Keratinocyte (primary cell): ENCODE results near the gene CD8A. TPM values are rescaled to one million over a fixed set of nuclear protein-coding genes. Genes with fewer than 3 reads are reported as not detected.

ENCODE experiments used
- DNase-seq: peaks from one replicate; pipeline ENCODE4 v3.0.0-alpha.2; 2011; ENCODE audit warnings: low read depth, missing footprints, low spot score
- FAIRE-seq: peaks from 2 replicates; lab custom pipeline; 2011; peaks lifted over from hg19 to GRCh38; lab: Jason Lieb, UNC
- H2AFZ ChIP-seq: 2 replicates; pipeline ENCODE4 v1.6.0; 2012; ENCODE audit warnings: low read length, control low read depth, inconsistent platforms; ENCODE audit not compliant: control insufficient read depth
- H3K27ac ChIP-seq: 2 replicates; pipeline ENCODE4 v1.5.1; 2011; ENCODE audit warnings: low read length; ENCODE audit not compliant: control insufficient read depth, insufficient read depth
- H3K27me3 ChIP-seq: 3 replicates; pipeline ENCODE4 v1.6.0; 2011; ENCODE audit warnings: low read length; ENCODE audit not compliant: control insufficient read depth, insufficient read depth; ENCODE audit errors: extremely low read depth
- H3K36me3 ChIP-seq, 2 experiments: 2 replicates in 1 of 2; 3 replicates in 1 of 2; pipeline ENCODE4 v1.5.1; 2011; ENCODE audit warnings: low read length in 2 of 2, mild to moderate bottlenecking in 1 of 2; ENCODE audit not compliant: control insufficient read depth in 2 of 2, insufficient read depth in 2 of 2; ENCODE audit errors: extremely low read depth in 1 of 2
- H3K4me1 ChIP-seq: 3 replicates; pipeline ENCODE4 v1.5.1; 2011; ENCODE audit warnings: low read length; ENCODE audit not compliant: control insufficient read depth, insufficient read depth; ENCODE audit errors: extremely low read depth
- H3K4me2 ChIP-seq: 3 replicates; pipeline ENCODE4 v1.6.0; 2011; ENCODE audit warnings: low read depth, low read length; ENCODE audit not compliant: control insufficient read depth, insufficient read depth; ENCODE audit errors: extremely low read depth
- H3K4me3 ChIP-seq, 3 experiments: fragments of 200-600 bp in 1 of 3; sonication (generic) in 1 of 3; 2 replicates in 2 of 3; 3 replicates in 1 of 3; pipeline ENCODE4 v1.5.1; 2011 to 2016; ENCODE audit warnings: low read length in 3 of 3, mild to moderate bottlenecking in 3 of 3, control low read depth in 2 of 3, inconsistent platforms in 1 of 3, low read depth in 1 of 3, mixed read lengths in 1 of 3, mixed run types in 1 of 3, moderate library complexity in 1 of 3; ENCODE audit not compliant: control insufficient read depth in 2 of 3, insufficient read depth in 2 of 3; ENCODE audit errors: extremely low read depth in 1 of 3
- H3K79me2 ChIP-seq: 2 replicates; pipeline ENCODE4 v1.6.0; 2012; ENCODE audit warnings: low read length; ENCODE audit not compliant: control insufficient read depth, insufficient read depth
- H3K9ac ChIP-seq: 3 replicates; pipeline ENCODE4 v1.6.0; 2011; ENCODE audit warnings: low read length; ENCODE audit not compliant: control insufficient read depth, insufficient read depth; ENCODE audit errors: extremely low read depth
- H3K9me1 ChIP-seq: 3 replicates; pipeline ENCODE4 v1.6.0; 2011; ENCODE audit warnings: low read length; ENCODE audit not compliant: control insufficient read depth, insufficient read depth; ENCODE audit errors: extremely low read depth
- H3K9me3 ChIP-seq: 2 replicates; pipeline ENCODE4 v1.5.1; 2012; ENCODE audit warnings: low read depth, low read length; ENCODE audit not compliant: control insufficient read depth
- H4K20me1 ChIP-seq: 3 replicates; pipeline ENCODE4 v1.6.0; 2011; ENCODE audit warnings: low read length; ENCODE audit not compliant: control insufficient read depth, insufficient read depth; ENCODE audit errors: extremely low read depth
- EZH2 ChIP-seq: IDR thresholded peaks from one replicate; pipeline ENCODE4 v1.6.1; 2012; ENCODE audit warnings: inconsistent platforms, mild to moderate bottlenecking, low read length, moderate library complexity
- dilution Hi-C: fragments of 300-500 bp; cut with MboI; formaldehyde crosslinking; loops from one replicate; pipeline ENCODE4 v1.7.0; 2020; ENCODE audit warnings: low sequenced_read_pairs; ENCODE audit not compliant: extremely low pct_ligation_motif_present
- polyA plus RNA-seq, 5 experiments: library from polyadenylated mRNA; depleted of rRNA in 3 of 5; stranded (reverse) in 3 of 5; stranded (forward) in 1 of 5; unstranded in 1 of 5; fragments of >200 nt; gene quantifications; 1 replicate in 1 of 5; 2 replicates in 3 of 5; 3 replicates in 1 of 5; pipeline versions ENCODE4 v1.2.1 to v1.2.3, GENCODE V29; 2011 to 2012; ENCODE audit warnings: missing spikeins in 2 of 5, low read depth in 1 of 5, low replicate concordance in 1 of 5
- TF ChIP-seq, protein P1 (sequence below), 3 experiments: IDR thresholded peaks in 1 of 3; conservative IDR thresholded peaks in 1 of 3; optimal IDR thresholded peaks in 1 of 3; 2 replicates in 2 of 3; 3 replicates in 1 of 3; pipeline versions ENCODE3 to v1.5.1; 2011; ENCODE audit warnings: low read length in 3 of 3, mild to moderate bottlenecking in 3 of 3, moderate library complexity in 2 of 3, control low read depth in 1 of 3, inconsistent platforms in 1 of 3; ENCODE audit not compliant: insufficient read depth in 2 of 3; ENCODE audit errors: extremely low read depth in 1 of 3

Gene CD8A
- polyA plus RNA-seq, 1 donor (not counting 4 experiments of a cell fraction or from before 2014, with no cell fraction given) = 0.10 TPM

- Histone ChIP-seq H3K9ac (no peak overlapping the region), H3K27me3 (no peaks in the 10 kb centered on the region), H3K79me2 (no peaks in the 10 kb centered on the region), H3K4me3 (no peak overlapping the region), H4K20me1 (no peaks in the 10 kb centered on the region), H3K4me1 (no peaks in the 10 kb centered on the region), H2AFZ (no peak overlapping the region), H3K4me2 (no peak overlapping the region), H3K9me3 (peaks cover 7% of the 10 kb centered on the region), H3K36me3 (no peaks in the 10 kb centered on the region), H3K27ac (no peak overlapping the region), H3K9me1 (no peaks in the 10 kb centered on the region)
- dilution Hi-C loops = no loop called here
- no peak for DNase-seq
- TF ChIP-seq EZH2 = no peak
- TF ChIP-seq, protein P1, sequence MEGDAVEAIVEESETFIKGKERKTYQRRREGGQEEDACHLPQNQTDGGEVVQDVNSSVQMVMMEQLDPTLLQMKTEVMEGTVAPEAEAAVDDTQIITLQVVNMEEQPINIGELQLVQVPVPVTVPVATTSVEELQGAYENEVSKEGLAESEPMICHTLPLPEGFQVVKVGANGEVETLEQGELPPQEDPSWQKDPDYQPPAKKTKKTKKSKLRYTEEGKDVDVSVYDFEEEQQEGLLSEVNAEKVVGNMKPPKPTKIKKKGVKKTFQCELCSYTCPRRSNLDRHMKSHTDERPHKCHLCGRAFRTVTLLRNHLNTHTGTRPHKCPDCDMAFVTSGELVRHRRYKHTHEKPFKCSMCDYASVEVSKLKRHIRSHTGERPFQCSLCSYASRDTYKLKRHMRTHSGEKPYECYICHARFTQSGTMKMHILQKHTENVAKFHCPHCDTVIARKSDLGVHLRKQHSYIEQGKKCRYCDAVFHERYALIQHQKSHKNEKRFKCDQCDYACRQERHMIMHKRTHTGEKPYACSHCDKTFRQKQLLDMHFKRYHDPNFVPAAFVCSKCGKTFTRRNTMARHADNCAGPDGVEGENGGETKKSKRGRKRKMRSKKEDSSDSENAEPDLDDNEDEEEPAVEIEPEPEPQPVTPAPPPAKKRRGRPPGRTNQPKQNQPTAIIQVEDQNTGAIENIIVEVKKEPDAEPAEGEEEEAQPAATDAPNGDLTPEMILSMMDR (optimal IDR thresholded peaks at IDR 0.05 in 1 of 3, IDR thresholded peaks at IDR 0.05 in 1 of 3, conservative IDR thresholded peaks at IDR 0.05 in 1 of 3; ENCODE audit: extremely low read depth in 1 of 3, insufficient read depth in 2 of 3, low read length in 3 of 3) = no peak
- peak; percentile 65 for FAIRE-seq
Observed at GRCh38 chr2:86800856-86801567, 10.3 kb upstream of the CD8A start.

- H3K9me3 ChIP-seq = peaks cover 7% of the 10 kb centered on the region
- no peak overlapping the region for H3K4me3 ChIP-seq
- no peak overlapping the region for H3K27ac ChIP-seq
- no peak for FAIRE-seq
- no peak overlapping the region for H3K9ac ChIP-seq
- TF ChIP-seq, protein P1 (optimal IDR thresholded peaks at IDR 0.05 in 1 of 3, IDR thresholded peaks at IDR 0.05 in 1 of 3, conservative IDR thresholded peaks at IDR 0.05 in 1 of 3; ENCODE audit: extremely low read depth in 1 of 3, insufficient read depth in 2 of 3, low read length in 3 of 3) = no peak
- TF ChIP-seq EZH2 = no peak
- no peak overlapping the region for H2AFZ ChIP-seq
- H3K4me1 ChIP-seq = no peaks in the 10 kb centered on the region
- no peaks in the 10 kb centered on the region for H3K79me2 ChIP-seq
- peaks cover 2% of the 10 kb centered on the region for H4K20me1 ChIP-seq
- no peaks in the 10 kb centered on the region for H3K9me1 ChIP-seq
- peaks cover 31% of the 10 kb centered on the region for H3K27me3 ChIP-seq
- dilution Hi-C loops = no loop called here
- no peaks in the 10 kb centered on the region for H3K36me3 ChIP-seq
- no peak overlapping the region for H3K4me2 ChIP-seq
- DNase-seq = no peak
Observed at GRCh38 chr2:86794861-86795260, 4.1 kb upstream of the CD8A start.
